Pancreas (tissue), 10 donors: Measurements from ENCODE around the gene KCNJ14. TPM values are rescaled to one million over a fixed set of nuclear protein-coding genes. Genes with fewer than 3 reads are reported as not detected.

Experiments
- ATAC-seq, 4 donors: fragments of 200-7000 bp; cut with Tn5 transposase; one replicate each; pipeline versions ENCODE4 v1.8.0 to v1.9.1; 2020; ENCODE audit warnings: mild to moderate bottlenecking in 4 of 4, moderate library complexity in 4 of 4
- DNase-seq, 6 donors: peaks; one replicate each; pipeline ENCODE4 v3.0.0-alpha.2; 2020
- FAIRE-seq: peaks from 2 replicates; lab custom pipeline; 2012; peaks lifted over from hg19 to GRCh38; lab: Jason Lieb, UNC
- H3K27ac ChIP-seq, 4 donors: fragments of 200-600 bp; sonication (generic); 1 replicate in 3 of 4; 2 replicates in 1 of 4; pipeline versions ENCODE4 v1.5.0 to v1.8.0; 2020
- H3K27me3 ChIP-seq, 4 donors: fragments of 200-600 bp; one replicate each; pipeline ENCODE4 v1.8.0; 2021
- H3K36me3 ChIP-seq, 3 donors: fragments of 200-600 bp; sonication (generic) in 1 of 3; one replicate each; pipeline versions ENCODE4 v1.5.0 to v1.8.0; 2020 to 2021
- H3K4me1 ChIP-seq, 3 donors: fragments of 200-600 bp; one replicate each; pipeline ENCODE4 v1.8.0; 2021
- H3K4me3 ChIP-seq, 4 donors: fragments of 200-600 bp; sonication (generic) in 2 of 4; one replicate each; pipeline versions ENCODE4 v1.5.0 to v1.8.0; 2020 to 2021
- H3K9me3 ChIP-seq, 4 donors: fragments of 200-600 bp; one replicate each; pipeline ENCODE4 v1.8.0; 2021
- WGBS, 2 donors: extraction: QIAGEN DNeasy Blood & Tissue Kit; methylation state at CpG; one replicate each; pipeline ENCODE4 v1.1.7; 2013; 5-methylcytosine and 5-hydroxymethylcytosine counted together
- intact Hi-C, 3 donors: fragments of 100-400 bp; cut with DNase I; formaldehyde crosslinking; loops; one replicate each; pipeline versions ENCODE4 v1.11.1 to v1.14.2; 2022
- polyA plus RNA-seq, 2 donors: library from polyadenylated mRNA; stranded (reverse); fragments of 200-250 nt; gene quantifications; one replicate each; pipeline ENCODE4 v1.2.3, GENCODE V29; 2013
- total RNA-seq, 6 donors: library from RNA; stranded (reverse); fragmentation: NEBNext Ultra II Directional in 4 of 6; extraction: Animal tissue kit (Norgen Biotek cat#: 25700) in 4 of 6; gene quantifications; one replicate each; pipeline versions ENCODE4 v1.2.1 to v1.2.4, GENCODE V29; 2021 to 2023
- TF ChIP-seq, protein P1 (sequence below), 4 donors: fragments of 200-600 bp; sonication (generic) in 3 of 4; IDR thresholded peaks; one replicate each; pipeline versions ENCODE4 v1.5.0 to v1.8.0; 2021; ENCODE audit warnings: antibody characterized with exemption in 4 of 4
- donor health status: healthy with polysubstance abuse.
- donor health status: DM: no; HTN: no; CAD: no; lungs with moderate emphysema.
- donor health status: DM: no; HTN: no; CAD: no.
- donor health status: control.
- donor health status: control.
- donor health status: Bipolar disorder and iron deficiency.
- donor health status: DM: yes; HTN: yes; CAD: no.
- donor health status: DM: no; HTN: no; CAD: no.
- donor health status: DM: no; HTN: no; CAD: no.
- donor health status: DM: yes; HTN: yes; CAD: no.

Gene KCNJ14
- total and polyA plus RNA-seq, 8 donors: 0.20 to 0.59 (median 0.42) TPM

DNA sequence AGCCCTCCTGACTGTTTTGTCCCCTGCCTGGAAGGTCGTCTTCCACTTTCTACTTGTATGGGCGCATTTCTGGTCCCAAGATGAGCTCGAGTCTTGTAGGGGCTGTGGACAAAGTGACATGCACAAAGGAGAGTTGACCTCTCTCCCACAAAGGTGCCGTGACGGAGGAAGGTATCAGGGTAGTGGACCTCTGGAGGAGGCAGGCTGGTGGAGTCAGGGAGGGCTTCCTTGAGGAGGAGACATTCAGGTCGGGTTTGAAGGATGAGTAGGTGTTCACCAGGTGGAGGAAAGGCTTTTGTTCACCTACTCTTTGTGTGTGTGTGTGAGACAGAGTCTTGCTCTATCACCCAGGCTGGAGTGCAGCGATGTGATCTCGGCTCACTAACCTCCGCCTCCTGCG is 15.5 kb downstream of the KCNJ14 start:
- Histone ChIP-seq H3K36me3 (peaks cover 4 to 44% (median 35%) of the 10 kb centered on the region in 3 donors), H3K4me3 (peak overlapping the region in 1 of 4 donors; percentile 81), H3K27ac (no peak overlapping the region), H3K27me3 (no peaks in the 10 kb centered on the region), H3K9me3 (no peaks in the 10 kb centered on the region), H3K4me1 (peaks cover 0 to 6% (median 6%) of the 10 kb centered on the region in 3 donors)
- ATAC-seq: no peak
- 90 to 93% methylated on average over 10 of the region's 10 CpGs for WGBS, 2 donors
- no peak for FAIRE-seq
- DNase-seq: no peak
- TF ChIP-seq, protein P1, sequence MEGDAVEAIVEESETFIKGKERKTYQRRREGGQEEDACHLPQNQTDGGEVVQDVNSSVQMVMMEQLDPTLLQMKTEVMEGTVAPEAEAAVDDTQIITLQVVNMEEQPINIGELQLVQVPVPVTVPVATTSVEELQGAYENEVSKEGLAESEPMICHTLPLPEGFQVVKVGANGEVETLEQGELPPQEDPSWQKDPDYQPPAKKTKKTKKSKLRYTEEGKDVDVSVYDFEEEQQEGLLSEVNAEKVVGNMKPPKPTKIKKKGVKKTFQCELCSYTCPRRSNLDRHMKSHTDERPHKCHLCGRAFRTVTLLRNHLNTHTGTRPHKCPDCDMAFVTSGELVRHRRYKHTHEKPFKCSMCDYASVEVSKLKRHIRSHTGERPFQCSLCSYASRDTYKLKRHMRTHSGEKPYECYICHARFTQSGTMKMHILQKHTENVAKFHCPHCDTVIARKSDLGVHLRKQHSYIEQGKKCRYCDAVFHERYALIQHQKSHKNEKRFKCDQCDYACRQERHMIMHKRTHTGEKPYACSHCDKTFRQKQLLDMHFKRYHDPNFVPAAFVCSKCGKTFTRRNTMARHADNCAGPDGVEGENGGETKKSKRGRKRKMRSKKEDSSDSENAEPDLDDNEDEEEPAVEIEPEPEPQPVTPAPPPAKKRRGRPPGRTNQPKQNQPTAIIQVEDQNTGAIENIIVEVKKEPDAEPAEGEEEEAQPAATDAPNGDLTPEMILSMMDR (IDR thresholded peaks at IDR 0.05): no peak
- intact Hi-C loops: no loop called here

DNA sequence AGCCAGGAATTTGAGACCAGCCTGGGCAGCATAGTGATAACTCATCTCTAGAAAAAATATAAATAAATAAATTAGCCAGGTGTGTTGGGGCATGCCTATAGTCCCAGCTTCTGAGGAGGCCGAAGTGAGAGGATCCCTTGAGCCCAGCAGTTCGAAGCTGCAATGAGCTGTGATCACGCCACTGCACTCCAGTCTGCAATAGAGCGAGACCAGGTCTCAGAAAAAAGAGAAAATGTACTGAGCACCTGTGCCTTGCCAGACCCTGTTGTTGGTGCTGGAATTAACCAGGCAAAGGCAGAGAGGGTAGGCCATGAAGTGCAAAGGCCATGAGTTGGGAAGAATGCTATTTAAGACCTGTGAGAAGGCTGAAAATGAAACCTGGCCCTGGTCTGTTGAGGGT is 16.5 kb downstream of the KCNJ14 start:
- no peak overlapping the region for H3K27ac ChIP-seq
- DNase-seq (peak in 1 of 6 donors; percentile 16), ATAC-seq (no peak), FAIRE-seq (no peak)
- TF ChIP-seq, protein P1 (IDR thresholded peaks at IDR 0.05): no peak
- H3K4me1 ChIP-seq: peaks cover 0 to 6% (median 6%) of the 10 kb centered on the region in 3 donors
- H3K27me3 ChIP-seq: no peaks in the 10 kb centered on the region
- H3K36me3 ChIP-seq: peaks cover 7 to 44% (median 41%) of the 10 kb centered on the region in 3 donors
- H3K9me3 ChIP-seq: no peaks in the 10 kb centered on the region
- no peak overlapping the region for H3K4me3 ChIP-seq
- intact Hi-C loops: no loop called here
- 93 to 95% methylated on average over 4 of the region's 4 CpGs for whole genome bisulfite sequencing, 2 donors

DNA sequence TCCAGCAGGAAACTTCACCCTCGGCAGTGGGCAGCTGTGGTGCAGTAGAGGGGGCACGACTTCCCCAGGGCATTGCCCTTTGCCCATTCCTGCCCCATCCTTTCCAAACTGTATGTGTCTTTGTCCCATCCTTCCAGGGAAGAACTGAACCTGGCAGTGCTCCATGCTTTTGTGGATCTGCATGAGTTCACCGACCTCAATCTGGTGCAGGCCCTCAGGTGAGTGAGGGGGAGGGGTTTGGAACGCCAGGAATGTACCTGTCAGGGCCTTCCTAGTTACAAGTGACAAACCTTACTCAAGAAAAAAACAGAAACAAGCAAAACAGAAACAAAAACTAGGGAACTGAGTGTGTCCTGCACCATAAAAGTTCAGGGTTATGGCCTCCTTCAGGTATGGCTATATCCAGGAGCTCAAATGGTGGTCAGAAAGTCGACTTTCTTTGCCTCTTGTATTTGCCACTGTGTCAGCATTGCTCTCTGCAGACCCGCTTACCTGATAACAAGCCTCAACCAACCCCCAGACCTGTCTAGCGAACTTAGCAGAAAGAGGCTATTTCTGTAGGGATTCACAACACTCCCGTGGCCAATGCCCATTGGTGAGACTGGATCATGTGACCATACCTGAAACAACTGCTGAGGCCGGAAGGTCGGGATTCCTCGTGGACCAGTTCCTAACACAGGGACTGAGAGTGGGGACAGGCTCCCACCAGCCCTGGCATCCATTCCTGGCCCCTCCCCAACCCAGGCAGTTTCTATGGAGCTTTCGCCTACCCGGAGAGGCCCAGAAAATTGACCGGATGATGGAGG is 18.0 kb downstream of the KCNJ14 start:
- FAIRE-seq: no peak
- Histone ChIP-seq H3K4me1 (peaks cover 0 to 6% (median 6%) of the 10 kb centered on the region in 3 donors), H3K27me3 (no peaks in the 10 kb centered on the region), H3K27ac (no peak overlapping the region), H3K4me3 (no peak overlapping the region), H3K36me3 (peaks cover 7 to 47% (median 44%) of the 10 kb centered on the region in 3 donors), H3K9me3 (no peaks in the 10 kb centered on the region)
- 80 to 84% methylated on average over 14 of the region's 14 CpGs for WGBS, 2 donors
- DNase-seq: peak in 1 of 6 donors; percentile 43
- intact Hi-C loops: no loop called here
- TF ChIP-seq, protein P1 (IDR thresholded peaks at IDR 0.05): no peak
- ATAC-seq: no peak

DNA sequence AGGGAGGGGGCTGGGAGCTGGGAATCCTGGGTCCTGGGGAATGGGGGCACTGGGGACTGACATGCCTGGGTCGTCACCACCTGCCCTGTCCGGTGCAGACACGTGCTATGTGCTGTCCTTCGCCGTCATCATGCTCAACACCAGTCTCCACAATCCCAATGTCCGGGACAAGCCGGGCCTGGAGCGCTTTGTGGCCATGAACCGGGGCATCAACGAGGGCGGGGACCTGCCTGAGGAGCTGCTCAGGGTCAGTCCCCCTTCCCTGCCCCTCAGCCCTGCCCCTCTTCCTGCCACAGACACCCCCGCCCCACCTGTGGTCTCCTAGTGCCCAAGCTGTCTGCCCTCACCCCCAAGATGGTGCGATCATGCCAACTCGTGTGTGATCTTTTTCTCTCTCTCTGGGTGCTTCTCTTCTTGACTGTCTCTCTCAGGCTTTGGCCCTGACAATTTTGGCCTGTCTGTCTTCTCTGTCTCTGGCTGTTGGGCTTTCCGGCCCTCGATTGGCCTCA is 18.8 kb downstream of the KCNJ14 start:
- FAIRE-seq (no peak), DNase-seq (peak in 1 of 6 donors; percentile 33), ATAC-seq (no peak)
- intact Hi-C loops: no loop called here
- peaks cover 7 to 47% (median 44%) of the 10 kb centered on the region in 3 donors for H3K36me3 ChIP-seq
- peaks cover 0 to 6% (median 6%) of the 10 kb centered on the region in 3 donors for H3K4me1 ChIP-seq
- TF ChIP-seq, protein P1 (IDR thresholded peaks at IDR 0.05): no peak
- H3K4me3 ChIP-seq: no peak overlapping the region
- H3K27ac ChIP-seq: no peak overlapping the region
- 88 to 89% methylated on average over 16 of the region's 16 CpGs for WGBS, 2 donors
- no peaks in the 10 kb centered on the region for H3K27me3 ChIP-seq
- H3K9me3 ChIP-seq: no peaks in the 10 kb centered on the region
